Sigmoid colon (tissue), 7 donors: ENCODE measurements around the gene TRIB2. TPM values are rescaled to one million over a fixed set of nuclear protein-coding genes. Genes with fewer than 3 reads are reported as not detected.

ENCODE experiments used
- DNase-seq: peaks from one replicate; pipeline ENCODE4 v3.0.0-alpha.2; 2019
- H3K27ac ChIP-seq, 4 donors: fragments of 200-600 bp; sonication (generic); one replicate each; pipeline ENCODE4 v1.5.1; 2016 to 2019; ENCODE audit warnings: mild to moderate bottlenecking in 1 of 4
- H3K27me3 ChIP-seq, 3 donors: fragments of 200-600 bp; sonication (generic); one replicate each; pipeline ENCODE4 v1.5.1; 2019; ENCODE audit warnings: mild to moderate bottlenecking in 1 of 3
- H3K36me3 ChIP-seq, 4 donors: fragments of 200-600 bp; sonication (generic); one replicate each; pipeline ENCODE4 v1.5.1; 2016 to 2019
- H3K4me1 ChIP-seq, 4 donors: fragments of 200-600 bp; sonication (generic); one replicate each; pipeline ENCODE4 v1.5.1; 2017 to 2019
- H3K4me3 ChIP-seq, 4 donors: fragments of 200-600 bp; sonication (generic); one replicate each; pipeline ENCODE4 v1.5.1; 2017 to 2019; ENCODE audit warnings: mild to moderate bottlenecking in 2 of 4, moderate library complexity in 1 of 4
- H3K9me3 ChIP-seq, 4 donors: fragments of 200-600 bp in 3 of 4; sonication (generic) in 3 of 4; one replicate each; pipeline versions ENCODE4 v1.5.1 to v1.6.1; 2013 to 2019
- CTCF ChIP-seq, 4 experiments: fragments of 450-650 bp in 3 of 4; fragments of 200-600 bp in 1 of 4; IDR thresholded peaks; one replicate each; pipeline ENCODE4 v1.5.1; 2016 to 2019; ENCODE audit warnings: antibody characterized with exemption in 4 of 4, mild to moderate bottlenecking in 3 of 4, moderate library complexity in 2 of 4
- EP300 ChIP-seq, 4 donors: sonication (generic); formaldehyde crosslinking; IDR thresholded peaks; one replicate each; pipeline ENCODE4 v1.6.1; 2017; ENCODE audit warnings: antibody characterized with exemption in 4 of 4
- POLR2A ChIP-seq, 2 donors: fragments of 450-650 bp; IDR thresholded peaks; one replicate each; pipeline ENCODE4 v1.6.1; 2016; ENCODE audit warnings: antibody characterized with exemption in 2 of 2, mild to moderate bottlenecking in 2 of 2, moderate library complexity in 2 of 2
- POLR2AphosphoS5 ChIP-seq, 4 donors: sonication (generic); formaldehyde crosslinking; IDR thresholded peaks; one replicate each; pipeline ENCODE4 v1.6.1; 2017; ENCODE audit warnings: antibody characterized with exemption in 4 of 4
- WGBS, 2 donors: extraction: QIAGEN DNeasy Blood & Tissue Kit; methylation state at CpG; one replicate each; pipeline ENCODE4 v1.1.7; 2013; 5-methylcytosine and 5-hydroxymethylcytosine counted together
- intact Hi-C: fragments of 100-400 bp; cut with DNase I; formaldehyde crosslinking; loops from one replicate; pipeline ENCODE4 v1.15.1; 2023
- polyA plus RNA-seq, 3 donors: library from polyadenylated mRNA; stranded (reverse); fragments of 200-250 nt; gene quantifications; one replicate each; pipeline ENCODE4 v1.2.3, GENCODE V29; 2013
- total RNA-seq, 4 donors: library from RNA; depleted of rRNA; stranded (reverse); fragments of >200 nt; gene quantifications; one replicate each; pipeline ENCODE4 v1.1.0, GENCODE V29; 2016
- donor health status: healthy with polysubstance abuse.
- donor health status: Bipolar disorder and iron deficiency.
- donor health status: healthy.

Gene TRIB2
- total RNA-seq (10 to 100 TPM; 34.2 to 56.2 (median 46.6) TPM), polyA plus RNA-seq (10 to 100 TPM in 1 of 3 donors, 1 to 10 TPM in 2; 1.4 to 20.7 (median 6.6) TPM)

DNA sequence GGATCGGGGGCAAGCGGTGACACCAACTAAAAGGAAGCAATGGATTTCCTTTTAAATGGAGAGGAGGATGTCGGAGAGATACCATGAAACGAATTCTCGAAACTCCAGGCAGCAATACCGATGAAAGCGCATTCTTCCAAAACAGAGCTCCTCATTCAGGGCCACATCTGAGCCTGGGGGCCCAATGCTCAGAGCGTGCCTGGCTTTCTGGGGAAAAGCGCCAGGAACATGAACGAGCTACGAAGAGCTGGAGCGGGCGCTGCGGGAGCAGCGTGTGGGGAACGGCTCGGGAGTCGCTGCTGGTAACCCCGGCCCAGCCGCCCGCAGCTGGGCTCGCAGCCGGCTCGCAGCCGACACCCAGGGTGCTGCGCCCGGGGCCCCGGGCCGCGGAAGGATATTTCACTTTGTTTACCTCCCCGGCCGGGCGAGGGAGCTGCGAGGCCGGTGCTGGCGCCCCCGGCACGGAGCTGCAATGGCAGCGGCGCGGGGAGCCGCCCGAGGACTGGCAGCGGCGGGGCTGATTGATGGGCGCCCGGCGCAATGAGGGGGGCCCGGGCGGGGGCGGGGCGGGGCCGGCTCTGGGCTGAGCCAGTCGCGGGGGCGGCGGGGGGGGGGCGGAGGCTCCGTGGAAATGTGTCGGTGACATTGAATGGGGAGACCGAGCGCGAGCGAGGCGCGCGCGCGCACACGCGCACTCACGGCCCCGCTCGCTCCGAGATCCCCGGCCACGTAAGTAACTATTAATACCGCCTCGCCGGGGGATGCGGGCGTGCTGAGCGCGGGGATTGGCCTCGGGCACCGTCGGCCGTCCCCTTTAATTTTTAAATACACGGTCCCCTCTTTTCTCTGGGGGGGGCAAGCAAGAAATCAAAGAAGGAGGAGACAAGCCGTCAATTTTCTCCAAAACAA, at the start of gene TRIB2:
Gene TRIB2, plus strand, starts transcription at position 655 of the 909 bp plus-strand sequence. CDS start 1,372 bp downstream, outside the sequence.
- peak within 1 kb of the TSS; percentile 91 to 95 (median 93) for H3K27ac ChIP-seq
- DNase-seq, result peak; percentile 92
- no peak for TF ChIP-seq CTCF (IDR thresholded peaks at IDR 0.05)
- TF ChIP-seq POLR2A (IDR thresholded peaks at IDR 0.05), result peak; percentile 38 to 51
- peak in 1 of 4 donors; percentile 50 for TF ChIP-seq EP300 (IDR thresholded peaks at IDR 0.05)
- TF ChIP-seq POLR2AphosphoS5 (IDR thresholded peaks at IDR 0.05), result peak; percentile 45 to 91 (median 89)
- H3K36me3 ChIP-seq, result no peaks in the 10 kb centered on the region
- H3K27me3 ChIP-seq, result no peaks in the 10 kb centered on the region
- 0 to 1% methylated on average over 90 of the region's 90 CpGs for WGBS, 2 donors
- intact Hi-C loops, result loop anchor here (1.0 to 10.0 kb wide), 12 partner anchors 180 to 972 kb away; partner anchors contain the start of gene LPIN1
- peak within 1 kb of the TSS; percentile 68 to 92 (median 78) for H3K4me3 ChIP-seq
- H3K9me3 ChIP-seq, result no peaks in the 10 kb centered on the region
- H3K4me1 ChIP-seq, result peaks cover 0 to 50% (median 37%) of the 10 kb centered on the region in 4 donors

GRCh38 chr2:12669036-12669435, 47.7 kb upstream of the TRIB2 start:
- no peak overlapping the region for H3K4me3 ChIP-seq
- 85 to 89% methylated on average over 3 of the region's 3 CpGs for WGBS, 2 donors
- no peaks in the 10 kb centered on the region for H3K36me3 ChIP-seq
- no peak overlapping the region for H3K27ac ChIP-seq
- DNase-seq, result no peak
- H3K4me1 ChIP-seq, result no peaks in the 10 kb centered on the region
- no peaks in the 10 kb centered on the region for H3K27me3 ChIP-seq
- intact Hi-C loops, result no loop called here
- peaks cover 0 to 9% (median 3%) of the 10 kb centered on the region in 4 donors for H3K9me3 ChIP-seq
- TF ChIP-seq CTCF (IDR thresholded peaks at IDR 0.05) (no peak), POLR2A (IDR thresholded peaks at IDR 0.05) (no peak), EP300 (IDR thresholded peaks at IDR 0.05) (no peak), POLR2AphosphoS5 (IDR thresholded peaks at IDR 0.05) (no peak)

- Histone ChIP-seq H3K9me3 (no peaks in the 10 kb centered on the region), H3K36me3 (no peaks in the 10 kb centered on the region), H3K4me1 (no peaks in the 10 kb centered on the region), H3K27me3 (no peaks in the 10 kb centered on the region), H3K27ac (no peak overlapping the region), H3K4me3 (no peak overlapping the region)
- TF ChIP-seq POLR2A (IDR thresholded peaks at IDR 0.05), result no peak
- TF ChIP-seq CTCF (IDR thresholded peaks at IDR 0.05), result no peak
- TF ChIP-seq EP300 (IDR thresholded peaks at IDR 0.05), result no peak
- TF ChIP-seq POLR2AphosphoS5 (IDR thresholded peaks at IDR 0.05), result no peak
- DNase-seq, result no peak
- WGBS, 2 donors, result 87% methylated on average over 8 of the region's 8 CpGs
- intact Hi-C loops, result no loop called here
These were observed 43.9 kb upstream of the TRIB2 start for GRCh38 chr2:12672711-12673315.

- intact Hi-C loops, result no loop called here
- Histone ChIP-seq H3K27ac (no peak overlapping the region), H3K27me3 (no peaks in the 10 kb centered on the region), H3K4me3 (no peak overlapping the region), H3K4me1 (no peaks in the 10 kb centered on the region), H3K9me3 (no peaks in the 10 kb centered on the region), H3K36me3 (no peaks in the 10 kb centered on the region)
- TF ChIP-seq POLR2AphosphoS5 (IDR thresholded peaks at IDR 0.05) (no peak), EP300 (IDR thresholded peaks at IDR 0.05) (no peak), CTCF (IDR thresholded peaks at IDR 0.05) (no peak), POLR2A (IDR thresholded peaks at IDR 0.05) (no peak)
- WGBS, 2 donors, result 73 to 86% methylated on average over 4 of the region's 4 CpGs
- no peak for DNase-seq
These were observed 42.0 kb upstream of the TRIB2 start for GRCh38 chr2:12674644-12675328.
